Endothelial cell of hepatic sinusoid (primary cell): ENCODE data around the gene FAM221B.

Source experiments
- in situ Hi-C: cut with HindIII; loops from 2 replicates; pipeline ENCODE4 v1.10.0; 2017; ENCODE audit warnings: low sequenced_read_pairs

Gene FAM221B

GRCh38 chr9:35852267-35852815 lies 23.8 kb upstream of the FAM221B start:
- in situ Hi-C loops: no loop called here

- in situ Hi-C loops: no loop called here
Observed at GRCh38 chr9:35847792-35848572, 19.4 kb upstream of the FAM221B start.

- in situ Hi-C loops: no loop called here
Observed at GRCh38 chr9:35845824-35846771, 17.6 kb upstream of the FAM221B start.

- in situ Hi-C loops: no loop called here
Observed at GRCh38 chr9:35844628-35845270, 16.2 kb upstream of the FAM221B start.

- in situ Hi-C loops: no loop called here
Observed at GRCh38 chr9:35842795-35843194, 14.3 kb upstream of the FAM221B start.

GRCh38 chr9:35842020-35842745 lies 13.7 kb upstream of the FAM221B start:
- in situ Hi-C loops: no loop called here

GRCh38 chr9:35841645-35841900 lies 13.0 kb upstream of the FAM221B start:
- in situ Hi-C loops: no loop called here

GRCh38 chr9:35840881-35841644 lies 12.5 kb upstream of the FAM221B start:
- in situ Hi-C loops: no loop called here

- in situ Hi-C loops: no loop called here
Observed at GRCh38 chr9:35839926-35840325, 11.4 kb upstream of the FAM221B start.

- in situ Hi-C loops: no loop called here
Observed at GRCh38 chr9:35836595-35836994, 8.1 kb upstream of the FAM221B start.

GRCh38 chr9:35835766-35836165 lies 7.2 kb upstream of the FAM221B start:
- in situ Hi-C loops: no loop called here

GRCh38 chr9:35835216-35835632 lies 6.7 kb upstream of the FAM221B start:
- in situ Hi-C loops: no loop called here

GRCh38 chr9:35834260-35835215 lies 6.0 kb upstream of the FAM221B start:
- in situ Hi-C loops: no loop called here

- in situ Hi-C loops: no loop called here
Observed at GRCh38 chr9:35832814-35833213, 4.3 kb upstream of the FAM221B start.

GRCh38 chr9:35831040-35831439 lies 2.5 kb upstream of the FAM221B start:
- in situ Hi-C loops: no loop called here

- in situ Hi-C loops: loop anchor here (5.0 kb wide), 2 partner anchors 38 to 82 kb away; partner anchors contain the start of genes GBA2 and RGP1
Observed at GRCh38 chr9:35829764-35830096, 1.2 kb upstream of the FAM221B start.

- in situ Hi-C loops: loop anchor here (5.0 kb wide), 2 partner anchors 38 to 82 kb away; partner anchors contain the start of genes GBA2 and RGP1
Observed at GRCh38 chr9:35829084-35829763, 692 bp upstream of the FAM221B start, which contains the start of gene TMEM8B. Gene TMEM8B (plus strand): TSS chr9:35829228. CDS start chr9:35829448, 220 bp downstream.

- in situ Hi-C loops: loop anchor here (5.0 kb wide), 2 partner anchors 40 to 80 kb away; partner anchors contain the start of genes GBA2 and RGP1
Observed at GRCh38 chr9:35827486-35827885, 1.0 kb downstream of the FAM221B start.
